NCI-H2196 (cell line): ENCODE data around the gene TRIM14.
"Not testable (repeated sequence)": the region's sequence is repeated elsewhere in the genome, so short reads cannot be mapped to it uniquely, and the experiment has no call there.

Source experiments
- DNase-seq: peaks from one replicate; lab custom pipeline; 2025; ENCODE audit not compliant: unreplicated experiment; lab: John Stamatoyannopoulos, UW

Gene TRIM14

DNA sequence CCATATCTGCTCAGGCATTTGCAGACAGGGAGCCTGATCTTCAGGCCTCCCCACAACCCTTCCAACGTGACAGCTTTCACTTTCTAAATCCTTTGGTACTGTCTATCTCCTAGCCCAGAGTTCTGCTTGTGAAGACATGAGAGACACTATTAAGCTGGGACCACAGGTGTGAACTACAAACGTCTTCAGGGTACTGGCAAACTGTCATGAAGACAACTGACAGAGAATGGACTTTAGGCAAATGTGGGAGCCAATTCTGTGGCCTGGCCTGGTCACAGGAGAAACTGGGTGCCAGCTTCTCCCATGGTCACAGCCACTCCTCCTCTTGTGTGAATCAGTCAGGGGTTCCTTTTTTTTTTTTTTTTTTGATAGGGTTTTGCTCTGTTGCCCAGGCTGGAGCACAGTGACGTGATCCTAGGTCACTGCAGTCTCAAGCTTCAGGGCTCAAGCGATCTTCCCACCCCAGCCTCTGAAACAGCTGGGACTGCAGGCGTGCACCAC, 10.4 kb downstream of the TRIM14 start:
- no peak for DNase-seq

GRCh38 chr9:98107926-98108325, 11.1 kb downstream of the TRIM14 start:
- no peak for DNase-seq

DNA sequence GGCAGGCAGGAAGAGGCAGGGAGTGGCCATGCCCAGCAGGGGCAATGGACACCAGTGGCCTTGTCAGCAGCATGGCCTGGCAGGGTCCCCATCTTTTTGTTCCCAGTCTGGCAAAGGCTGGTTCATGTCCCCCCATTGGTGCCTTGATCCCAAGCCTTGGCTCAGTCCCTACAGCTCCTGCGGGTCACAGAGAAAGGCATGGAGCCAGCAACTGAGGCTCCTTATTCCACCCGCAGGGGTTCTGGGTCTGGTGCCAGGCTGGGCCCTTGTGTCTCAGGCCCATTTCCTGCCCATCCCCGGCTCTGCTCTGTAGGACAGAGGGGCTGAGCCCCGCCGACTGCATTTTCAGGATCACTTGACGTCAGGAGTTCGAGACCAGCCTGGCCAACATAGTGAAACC, 14.0 kb downstream of the TRIM14 start:
- DNase-seq: no peak

DNA sequence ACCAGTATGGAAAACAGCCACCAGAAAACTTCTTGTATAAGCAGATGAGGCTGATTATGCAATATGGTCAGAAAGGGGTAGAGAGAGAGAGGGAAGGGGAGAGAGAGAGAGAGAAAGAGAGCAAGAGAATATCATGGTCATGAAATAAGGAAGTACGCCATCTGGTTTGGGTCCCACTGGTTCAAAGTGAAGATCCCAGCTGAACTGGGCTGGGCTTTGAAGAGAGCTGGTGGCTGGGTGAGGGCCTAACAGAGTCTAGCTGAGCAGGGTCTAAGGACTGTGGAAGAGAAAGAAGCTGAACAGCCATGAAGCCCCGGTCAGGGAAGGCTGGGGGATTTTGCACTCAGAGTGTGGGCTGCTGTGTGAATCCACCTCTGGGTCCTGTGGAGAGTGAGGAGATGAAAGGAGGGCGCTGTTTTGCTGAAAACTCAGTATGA, 14.6 kb downstream of the TRIM14 start:
- DNase-seq: no peak

- DNase-seq: peak; percentile 66
These were observed 17.2 kb downstream of the TRIM14 start for GRCh38 chr9:98101868-98102273.

GRCh38 chr9:98101416-98101815, 17.6 kb downstream of the TRIM14 start:
- no peak for DNase-seq

DNA sequence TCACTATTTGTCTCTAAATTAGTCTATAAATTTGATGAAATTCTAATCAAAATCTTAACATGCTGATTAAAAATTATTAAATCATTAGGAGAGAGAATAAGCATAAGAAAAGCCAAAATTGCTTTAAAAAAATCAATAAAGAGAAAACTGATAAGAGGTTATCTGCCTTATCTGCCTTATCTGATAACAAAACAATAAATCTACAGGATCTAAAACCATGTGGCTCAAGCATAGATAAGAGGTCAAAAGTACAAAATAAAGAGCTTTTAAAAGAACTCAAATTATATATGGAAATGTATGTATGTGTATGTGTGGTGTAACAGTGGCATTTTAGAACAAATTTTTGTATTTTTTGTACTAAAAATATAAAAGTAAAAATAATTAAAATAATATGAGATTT, 18.6 kb downstream of the TRIM14 start:
- no peak for DNase-seq

GRCh38 chr9:98099898-98100297, 19.1 kb downstream of the TRIM14 start:
- peak; percentile 71 for DNase-seq

DNA sequence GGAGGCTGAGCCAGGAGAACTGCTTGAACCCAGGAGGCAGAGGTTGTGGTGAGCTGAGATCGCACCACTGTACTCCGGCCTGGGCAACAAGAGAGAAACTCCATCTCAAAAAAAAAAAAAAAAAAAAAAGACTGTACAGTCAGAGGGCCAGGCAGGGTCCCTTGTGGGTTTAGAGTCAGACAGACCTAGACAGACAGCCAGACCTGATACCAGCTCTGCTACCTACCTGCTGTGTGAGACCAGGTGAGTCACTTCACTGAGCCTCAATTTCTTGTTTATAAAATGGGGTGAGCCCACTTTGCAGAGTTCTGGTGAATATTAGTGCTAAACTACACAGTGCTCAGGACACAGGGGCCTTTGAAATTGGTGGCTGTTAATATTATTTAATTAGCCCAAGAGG, 19.7 kb downstream of the TRIM14 start:
- no peak for DNase-seq

- DNase-seq: peak; percentile 59
These were observed 21.2 kb downstream of the TRIM14 start for GRCh38 chr9:98097836-98098235.

DNA sequence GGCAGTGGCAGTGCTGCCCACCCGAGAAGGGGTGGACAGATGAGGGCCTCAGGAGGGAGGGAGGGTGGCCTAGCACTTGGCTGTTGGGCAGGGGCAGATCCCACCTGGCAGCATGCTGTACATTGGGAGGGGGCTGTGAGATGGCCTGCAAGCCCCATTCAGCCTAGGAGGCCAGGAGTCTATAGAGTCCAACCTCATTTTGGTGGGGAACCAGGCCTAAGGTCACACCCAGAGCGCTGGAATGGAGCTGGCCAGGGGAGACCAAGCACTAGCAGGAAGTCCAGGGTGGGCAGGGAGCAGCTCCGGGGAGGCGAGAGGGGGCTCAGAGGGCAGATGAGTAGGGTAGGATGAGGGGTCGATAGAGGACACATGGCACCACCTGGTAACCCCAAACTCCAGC, 22.9 kb downstream of the TRIM14 start:
- no peak for DNase-seq

GRCh38 chr9:98095401-98095800, 23.6 kb downstream of the TRIM14 start:
- no peak for DNase-seq

DNA sequence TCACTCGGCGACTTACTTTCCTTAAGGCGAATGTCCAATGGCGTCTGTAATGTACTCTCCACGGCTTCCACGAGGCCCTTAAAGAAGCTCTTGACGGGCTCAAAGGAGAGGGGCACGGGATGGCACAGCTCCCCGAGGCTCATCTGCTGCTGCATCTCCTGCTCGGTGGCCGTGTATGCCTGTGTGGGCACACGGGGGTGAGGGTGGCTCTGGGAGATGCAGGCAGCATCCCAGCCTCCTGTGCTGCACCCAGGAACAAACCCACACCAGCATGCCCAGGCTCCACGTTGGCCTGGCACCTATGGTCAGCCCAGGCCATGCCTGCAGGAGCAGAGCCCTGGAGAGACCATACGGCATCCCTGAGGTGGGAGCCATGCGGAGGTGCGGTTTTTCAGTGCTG, 24.2 kb downstream of the TRIM14 start:
- DNase-seq: no peak

DNA sequence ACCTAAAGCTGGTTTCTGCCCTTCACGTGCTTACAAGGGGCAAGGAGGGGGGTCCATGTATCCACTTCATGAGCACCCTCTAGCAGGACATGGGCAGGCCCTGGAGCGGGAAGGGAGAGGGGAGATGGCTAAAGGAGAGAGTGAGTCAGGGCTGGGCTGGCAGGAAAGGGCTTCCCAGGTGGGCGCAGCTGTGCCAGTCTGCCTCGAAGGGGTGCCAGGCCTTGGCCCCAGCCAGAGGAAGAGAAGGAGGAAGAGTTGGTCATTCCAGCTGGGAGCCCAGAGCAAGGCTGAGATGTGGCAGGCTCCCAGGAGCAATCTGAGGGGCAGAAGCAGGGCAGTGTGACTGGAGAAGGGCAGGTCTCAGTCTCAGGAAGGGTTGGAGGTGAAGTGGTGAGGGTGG, 24.7 kb downstream of the TRIM14 start:
- no peak for DNase-seq

- no peak for DNase-seq
These were observed 26.4 kb downstream of the TRIM14 start for GRCh38 chr9:98092613-98092931.

DNA sequence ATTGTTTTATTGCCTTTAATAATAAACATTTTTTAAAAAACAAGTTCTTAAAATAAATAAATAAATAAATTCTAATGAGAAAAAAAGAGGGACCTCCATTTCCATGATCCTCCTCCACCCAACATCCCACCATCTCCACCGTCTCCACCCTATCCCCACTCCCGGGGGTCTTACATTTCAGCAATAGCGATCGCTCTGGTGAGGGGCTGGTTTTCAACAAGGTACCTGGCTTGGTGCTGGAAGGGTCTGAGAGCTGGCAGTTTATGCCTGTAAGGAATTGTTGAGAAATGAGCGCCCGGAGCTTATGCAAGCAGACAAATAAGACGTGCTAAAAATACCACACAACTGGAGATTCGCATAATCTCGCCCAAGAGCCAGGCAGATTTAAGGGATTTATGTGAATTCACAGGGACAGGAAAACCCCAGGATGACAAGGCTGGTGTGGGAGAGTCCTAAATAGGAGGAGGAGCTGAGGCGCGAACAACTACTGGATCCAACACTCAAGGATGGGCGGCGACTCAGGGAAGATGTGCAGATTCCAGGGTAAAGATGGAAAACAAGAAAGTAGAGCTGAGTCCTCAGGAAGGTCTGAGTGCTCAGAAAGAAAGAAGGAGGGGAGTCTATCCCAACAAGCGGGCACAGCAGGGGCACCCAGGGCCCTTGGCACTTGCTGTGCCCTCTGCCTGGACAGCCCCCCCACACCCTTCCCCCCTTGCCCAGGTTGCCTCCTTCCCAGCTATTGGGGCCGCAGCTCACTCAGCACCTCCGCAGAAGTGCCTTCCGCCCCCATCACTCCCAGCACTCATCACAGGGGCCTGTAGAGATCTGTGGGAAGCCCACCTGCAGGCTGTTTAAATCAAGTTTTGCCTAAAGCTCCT, 27.0 kb downstream of the TRIM14 start:
- no peak for DNase-seq

GRCh38 chr9:98090674-98091073, 28.3 kb downstream of the TRIM14 start:
- not testable (repeated sequence) for DNase-seq

DNA sequence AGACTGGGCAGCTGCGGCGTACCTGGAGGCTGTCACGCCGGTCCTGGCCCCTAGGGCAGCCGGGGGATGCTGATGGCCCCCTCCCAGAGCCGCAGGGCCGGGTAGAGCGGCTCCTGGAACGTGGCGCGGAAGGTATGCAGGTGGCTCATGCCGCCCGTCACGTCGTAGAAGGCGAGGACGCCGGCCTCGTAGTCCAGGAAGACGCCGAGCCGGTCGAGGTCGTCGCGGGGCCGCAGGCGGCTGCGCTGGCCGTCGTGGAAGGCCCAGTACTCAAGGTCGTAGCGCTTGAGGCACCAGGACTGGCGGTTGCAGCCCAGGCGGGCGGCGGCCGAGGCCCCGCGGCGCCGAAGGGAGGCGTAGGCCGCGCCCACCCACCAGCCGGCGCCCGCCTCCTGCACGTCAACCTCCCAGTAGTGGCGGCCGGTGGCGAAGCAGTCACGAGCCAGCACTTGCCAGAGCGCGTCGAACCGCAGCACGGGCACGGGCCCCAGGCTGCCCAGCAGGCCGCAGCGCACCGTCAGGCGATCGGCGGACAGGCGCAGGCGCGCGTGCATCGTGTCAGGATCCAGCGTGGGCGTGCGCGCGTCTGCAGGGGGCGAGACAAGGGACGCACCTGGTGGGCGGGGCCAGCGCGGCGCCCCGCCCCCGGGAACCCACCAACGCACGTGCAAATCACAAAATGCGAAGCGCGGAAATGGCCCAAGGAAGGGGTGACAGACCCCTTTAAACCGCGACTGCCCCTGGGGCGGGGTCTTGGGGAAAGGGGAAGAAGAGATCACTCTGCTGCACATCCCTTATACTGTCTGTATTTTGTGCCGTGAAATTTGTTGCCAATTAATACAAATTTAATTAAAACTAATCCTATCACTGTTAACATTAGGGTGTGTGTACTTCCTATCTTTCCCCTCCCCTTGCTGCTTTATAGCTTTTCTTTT, 31.3 kb downstream of the TRIM14 start:
- no peak for DNase-seq

- no peak for DNase-seq
These were observed 32.6 kb downstream of the TRIM14 start for GRCh38 chr9:98086461-98086860.

GRCh38 chr9:98085944-98086343, 33.1 kb downstream of the TRIM14 start:
- no peak for DNase-seq

DNA sequence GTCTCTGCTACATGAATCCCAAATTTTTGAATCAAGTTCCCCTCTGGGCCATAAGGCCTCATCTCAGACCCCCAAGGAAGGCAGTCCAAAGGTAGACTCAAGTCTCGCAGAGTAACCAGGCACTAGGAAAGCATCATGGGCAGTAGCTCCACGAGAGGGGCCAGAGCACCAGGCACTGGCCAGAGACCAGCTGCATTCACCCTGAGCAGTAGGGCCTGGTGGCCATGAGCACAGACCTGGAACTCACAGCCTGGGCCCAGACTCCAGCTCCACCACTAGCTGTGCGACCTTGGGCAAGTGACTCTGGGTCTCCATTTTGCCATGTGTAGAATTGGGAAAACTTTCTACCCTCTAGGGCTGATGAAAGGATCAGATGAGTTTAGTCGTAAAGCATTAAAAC, 34.0 kb downstream of the TRIM14 start:
- DNase-seq: no peak

DNA sequence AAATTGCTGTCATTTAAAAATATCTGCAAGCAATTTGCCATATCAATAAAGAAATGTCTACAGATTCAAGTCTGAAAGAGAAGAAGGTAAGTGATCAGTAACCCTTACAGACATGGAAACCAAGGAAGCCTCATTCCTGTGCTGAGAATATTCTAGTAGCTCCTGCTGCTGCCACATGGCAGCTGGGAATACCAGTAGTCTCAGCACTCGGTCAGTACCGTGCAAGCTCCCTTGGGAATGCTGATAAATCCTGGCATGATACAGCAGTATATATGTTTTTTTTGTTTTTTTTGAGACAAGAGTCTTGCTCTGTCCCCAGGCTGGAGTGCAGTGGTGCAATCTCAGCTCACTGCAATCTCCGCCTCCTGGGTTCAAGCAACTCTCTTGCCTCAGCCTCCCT, 34.6 kb downstream of the TRIM14 start:
- no peak for DNase-seq
